OCI-LY7 (cell line): Measurements from ENCODE around the gene RFT1.
A peak's percentile ranks its signal among the peaks of the same experiment; 100 is the strongest.

Experiments used
- EZH2phosphoT487 ChIP-seq: fragments of 200-600 bp; sonication (generic); IDR thresholded peaks from 2 replicates; pipeline ENCODE4 v1.6.1; 2018; ENCODE audit warnings: low read depth, borderline replicate concordance, mild to moderate bottlenecking, mixed run types, antibody characterized with exemption, low read length, moderate library complexity, mixed read lengths
- TF ChIP-seq, protein P1 (sequence below): fragments of 200-600 bp; sonication (generic); conservative IDR thresholded peaks from 2 replicates; pipeline ENCODE4 v1.5.1; 2014; ENCODE audit warnings: mild to moderate bottlenecking, antibody characterized with exemption, low read length, moderate library complexity, mixed read lengths

DNA sequence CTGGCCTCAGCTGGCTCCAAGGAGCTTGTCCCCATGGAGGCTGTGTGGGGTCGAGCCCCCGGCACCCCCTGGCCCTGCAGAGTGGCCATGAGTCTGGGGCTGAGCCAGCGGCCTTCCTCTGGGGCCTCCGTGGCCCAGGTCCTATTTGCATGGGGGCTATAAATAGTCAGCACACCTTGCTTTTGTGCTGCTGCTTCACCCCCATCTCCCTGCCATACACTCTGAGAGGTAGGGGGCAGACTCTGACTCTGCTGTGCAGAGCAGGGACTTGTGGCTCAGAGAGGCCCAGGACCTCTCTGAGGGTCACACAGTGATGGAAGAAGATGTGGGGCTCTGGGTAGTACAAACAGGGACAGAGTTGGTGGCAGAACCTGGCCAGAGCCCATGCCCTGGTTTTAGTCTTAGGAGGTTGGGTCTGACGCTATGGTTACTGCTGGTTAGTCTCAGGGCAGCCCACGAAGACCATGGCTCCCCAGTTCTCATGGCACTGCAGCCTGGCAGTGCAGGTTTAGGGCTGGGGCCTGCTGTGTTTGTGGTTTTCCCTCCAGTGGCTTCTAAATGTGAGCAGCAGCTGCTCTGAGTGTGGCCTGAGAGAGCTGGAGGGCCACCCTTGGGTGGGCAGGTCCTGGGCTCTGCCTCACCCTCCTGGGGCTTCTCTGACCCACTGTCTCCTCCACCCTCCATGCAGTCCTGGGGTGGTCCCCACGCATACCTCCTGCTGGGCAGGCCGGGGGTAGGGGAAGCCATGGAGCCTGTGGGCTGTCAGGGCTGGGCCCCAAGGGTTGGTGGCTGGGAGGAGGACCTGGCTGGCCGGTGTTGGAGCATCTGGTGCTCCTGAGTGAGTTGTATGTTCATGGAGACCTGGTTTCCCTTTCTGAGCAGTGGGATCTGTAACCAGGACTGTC, 44.4 kb upstream of the RFT1 start:
- TF ChIP-seq, protein P1, sequence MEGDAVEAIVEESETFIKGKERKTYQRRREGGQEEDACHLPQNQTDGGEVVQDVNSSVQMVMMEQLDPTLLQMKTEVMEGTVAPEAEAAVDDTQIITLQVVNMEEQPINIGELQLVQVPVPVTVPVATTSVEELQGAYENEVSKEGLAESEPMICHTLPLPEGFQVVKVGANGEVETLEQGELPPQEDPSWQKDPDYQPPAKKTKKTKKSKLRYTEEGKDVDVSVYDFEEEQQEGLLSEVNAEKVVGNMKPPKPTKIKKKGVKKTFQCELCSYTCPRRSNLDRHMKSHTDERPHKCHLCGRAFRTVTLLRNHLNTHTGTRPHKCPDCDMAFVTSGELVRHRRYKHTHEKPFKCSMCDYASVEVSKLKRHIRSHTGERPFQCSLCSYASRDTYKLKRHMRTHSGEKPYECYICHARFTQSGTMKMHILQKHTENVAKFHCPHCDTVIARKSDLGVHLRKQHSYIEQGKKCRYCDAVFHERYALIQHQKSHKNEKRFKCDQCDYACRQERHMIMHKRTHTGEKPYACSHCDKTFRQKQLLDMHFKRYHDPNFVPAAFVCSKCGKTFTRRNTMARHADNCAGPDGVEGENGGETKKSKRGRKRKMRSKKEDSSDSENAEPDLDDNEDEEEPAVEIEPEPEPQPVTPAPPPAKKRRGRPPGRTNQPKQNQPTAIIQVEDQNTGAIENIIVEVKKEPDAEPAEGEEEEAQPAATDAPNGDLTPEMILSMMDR = peak; percentile 73
- TF ChIP-seq EZH2phosphoT487 = no peak
